Right lobe of liver (tissue), 6 donors: ENCODE measurements around the gene AHI1. TPM values are rescaled to one million over a fixed set of nuclear protein-coding genes. Genes with fewer than 3 reads are reported as not detected.

ENCODE experiments used
- ATAC-seq, 4 donors: fragments of 200-7000 bp; cut with Tn5 transposase; one replicate each; pipeline ENCODE4 v1.9.1; 2020; ENCODE audit warnings: mild to moderate bottlenecking in 4 of 4, moderate library complexity in 4 of 4
- DNase-seq, 3 donors: peaks; one replicate each; pipeline ENCODE4 v3.0.0-alpha.2; 2020
- H3K27ac ChIP-seq, 3 donors: fragments of 200-600 bp; one replicate each; pipeline ENCODE4 v1.8.0; 2022
- H3K27me3 ChIP-seq, 2 donors: fragments of 200-600 bp; one replicate each; pipeline ENCODE4 v1.8.0; 2022
- H3K36me3 ChIP-seq, 4 donors: fragments of 200-600 bp; sonication (generic) in 1 of 4; one replicate each; pipeline versions ENCODE4 v1.5.1 to v1.8.0; 2017 to 2022; ENCODE audit warnings: control low read depth in 1 of 4
- H3K4me1 ChIP-seq, 4 donors: fragments of 200-600 bp; sonication (generic) in 1 of 4; one replicate each; pipeline versions ENCODE4 v1.5.1 to v1.8.0; 2017 to 2022; ENCODE audit warnings: control low read depth in 1 of 4
- H3K4me3 ChIP-seq, 3 donors: fragments of 200-600 bp; one replicate each; pipeline ENCODE4 v1.8.0; 2022
- H3K9me3 ChIP-seq, 4 donors: fragments of 200-600 bp; sonication (generic) in 1 of 4; one replicate each; pipeline versions ENCODE4 v1.5.1 to v1.8.0; 2017 to 2022; ENCODE audit warnings: control low read depth in 1 of 4
- CTCF ChIP-seq, 4 donors: fragments of 200-600 bp in 3 of 4; fragments of 450-650 bp in 1 of 4; IDR thresholded peaks; one replicate each; pipeline versions ENCODE4 v1.5.1 to v1.8.0; 2016 to 2022; ENCODE audit warnings: antibody characterized with exemption in 4 of 4, mild to moderate bottlenecking in 2 of 4
- POLR2A ChIP-seq: fragments of 450-650 bp; IDR thresholded peaks from one replicate; pipeline ENCODE4 v1.6.1; 2017; ENCODE audit warnings: antibody characterized with exemption, mild to moderate bottlenecking
- WGBS: methylation state at CpG from one replicate; pipeline ENCODE4 v1.1.6; 2018; ENCODE audit warnings: low coverage, low lambda C conversion rate; ENCODE audit not compliant: insufficient coverage; ENCODE audit errors: missing lambda C conversion rate; 5-methylcytosine and 5-hydroxymethylcytosine counted together
- intact Hi-C, 2 donors: fragments of 100-400 bp; cut with DNase I; formaldehyde crosslinking; loops; one replicate each; pipeline versions ENCODE4 v1.11.2 to v1.14.1; 2022
- total RNA-seq, 6 experiments: library from RNA; depleted of rRNA in 2 of 6; stranded (reverse); fragments of >200 nt in 2 of 6; fragmentation: NEBNext Ultra II Directional in 3 of 6; extraction: Animal tissue kit (Norgen Biotek cat#: 25700) in 3 of 6; gene quantifications; one replicate each; pipeline versions ENCODE4 v1.1.0 to v1.2.4, GENCODE V29; 2016 to 2023
- donor health status: DM: no; HTN: yes; CAD: no.
- donor health status: DM: no; HTN: no; CAD: no.
- donor health status: DM: no; HTN: no; CAD: no.
- donor health status: DM: no; HTN: yes; CAD: no.
- donor health status: DM: no; HTN: yes; CAD: no.

AHI1 gene
- total RNA-seq, 6 experiments from 2014 or later = 4.7 to 9.2 (median 8.0) TPM

- DNase-seq (no peak), ATAC-seq (no peak)
- no peaks in the 10 kb centered on the region for H3K36me3 ChIP-seq
- 83% methylated on average over 1 of the region's 1 CpG for WGBS
- intact Hi-C loops = no loop called here
- no peak overlapping the region for H3K27ac ChIP-seq
- H3K27me3 ChIP-seq = no peaks in the 10 kb centered on the region
- no peaks in the 10 kb centered on the region for H3K4me1 ChIP-seq
- H3K9me3 ChIP-seq = no peaks in the 10 kb centered on the region
- H3K4me3 ChIP-seq = no peak overlapping the region
- TF ChIP-seq CTCF (IDR thresholded peaks at IDR 0.05) (no peak), POLR2A (no peak)
Measured at GRCh38 chr6:135305684-135306083, 191.9 kb downstream of the AHI1 start.

GRCh38 chr6:135304883-135305282, 192.7 kb downstream of the AHI1 start:
- intact Hi-C loops = no loop called here
- no peaks in the 10 kb centered on the region for H3K27me3 ChIP-seq
- H3K9me3 ChIP-seq = no peaks in the 10 kb centered on the region
- DNase-seq (no peak), ATAC-seq (no peak)
- no peak overlapping the region for H3K27ac ChIP-seq
- 93% methylated on average over 4 of the region's 4 CpGs for whole genome bisulfite sequencing
- no peaks in the 10 kb centered on the region for H3K4me1 ChIP-seq
- TF ChIP-seq POLR2A = no peak
- no peaks in the 10 kb centered on the region for H3K36me3 ChIP-seq
- no peak overlapping the region for H3K4me3 ChIP-seq

GRCh38 chr6:135301304-135301703, 196.2 kb downstream of the AHI1 start:
- intact Hi-C loops = no loop called here
- DNase-seq (no peak), ATAC-seq (no peak)
- Histone ChIP-seq H3K9me3 (no peaks in the 10 kb centered on the region), H3K27ac (no peak overlapping the region), H3K27me3 (no peaks in the 10 kb centered on the region), H3K36me3 (no peaks in the 10 kb centered on the region), H3K4me3 (no peak overlapping the region), H3K4me1 (no peaks in the 10 kb centered on the region)
- TF ChIP-seq POLR2A = no peak
- TF ChIP-seq CTCF (IDR thresholded peaks at IDR 0.05) = no peak

GRCh38 chr6:135300576-135300975, 197.0 kb downstream of the AHI1 start:
- H3K4me1 ChIP-seq = no peaks in the 10 kb centered on the region
- no peak overlapping the region for H3K4me3 ChIP-seq
- intact Hi-C loops = no loop called here
- H3K9me3 ChIP-seq = no peaks in the 10 kb centered on the region
- TF ChIP-seq POLR2A (no peak), CTCF (IDR thresholded peaks at IDR 0.05) (no peak)
- H3K27me3 ChIP-seq = no peaks in the 10 kb centered on the region
- no peaks in the 10 kb centered on the region for H3K36me3 ChIP-seq
- H3K27ac ChIP-seq = no peak overlapping the region
- DNase-seq = no peak
- no peak for ATAC-seq

- H3K27ac ChIP-seq = no peak overlapping the region
- H3K4me3 ChIP-seq = no peak overlapping the region
- no peaks in the 10 kb centered on the region for H3K36me3 ChIP-seq
- DNase-seq (no peak), ATAC-seq (no peak)
- intact Hi-C loops = no loop called here
- H3K9me3 ChIP-seq = no peaks in the 10 kb centered on the region
- TF ChIP-seq POLR2A = no peak
- no peak for TF ChIP-seq CTCF (IDR thresholded peaks at IDR 0.05)
- H3K4me1 ChIP-seq = no peaks in the 10 kb centered on the region
- H3K27me3 ChIP-seq = no peaks in the 10 kb centered on the region
- 92% methylated on average over 2 of the region's 2 CpGs for WGBS
Measured at GRCh38 chr6:135299256-135299655, 198.3 kb downstream of the AHI1 start.
